Neural cell (in vitro differentiated cells): ENCODE data around the gene RIPOR2. TPM values are rescaled to one million over a fixed set of nuclear protein-coding genes. Genes with fewer than 3 reads are reported as not detected.

Source experiments
- H2AFZ ChIP-seq: fragments of 200-600, 300-800 bp; sonication (generic), shearing (Covaris generic); 2 replicates; pipeline ENCODE4 v1.6.0; 2014; ENCODE audit warnings: low read depth, mild to moderate bottlenecking, antibody characterized with exemption, low read length, moderate library complexity
- H3F3A ChIP-seq: fragments of 200-600 bp; shearing (Covaris generic); 2 replicates; pipeline ENCODE4 v1.6.1; 2016; ENCODE audit warnings: mild to moderate bottlenecking, moderate library complexity, mixed read lengths, antibody characterized with exemption, low read length; ENCODE audit not compliant: insufficient read depth, poor library complexity, severe bottlenecking
- H3K27ac ChIP-seq: fragments of 200-600, 300-800 bp; sonication (generic), shearing (Covaris generic); 2 replicates; pipeline ENCODE4 v1.5.1; 2014; ENCODE audit warnings: mild to moderate bottlenecking, low read length, moderate library complexity
- H3K27me3 ChIP-seq: fragments of 300-800, 200-600 bp; sonication (generic), shearing (Covaris generic); 2 replicates; pipeline ENCODE4 v1.6.0; 2014; ENCODE audit warnings: mild to moderate bottlenecking, low read depth, low read length, moderate library complexity; ENCODE audit not compliant: insufficient read depth
- H3K36me3 ChIP-seq: fragments of 300-800, 200-600 bp; sonication (generic), shearing (Covaris generic); 2 replicates; pipeline ENCODE4 v1.5.1; 2014; ENCODE audit warnings: mild to moderate bottlenecking, antibody characterized with exemption, low read length, moderate library complexity; ENCODE audit not compliant: insufficient read depth
- H3K4me2 ChIP-seq: fragments of 300-800, 200-600 bp; sonication (generic), shearing (Covaris generic); 2 replicates; pipeline ENCODE4 v1.6.0; 2014; ENCODE audit warnings: mild to moderate bottlenecking, low read length
- H3K4me3 ChIP-seq: fragments of 300-800, 200-600 bp; sonication (generic), shearing (Covaris generic); 2 replicates; pipeline ENCODE4 v1.5.1; 2014; ENCODE audit warnings: mild to moderate bottlenecking, low read length, moderate library complexity
- H3K79me2 ChIP-seq: fragments of 200-600 bp; shearing (Covaris generic); replicated peaks from 2 replicates; pipeline ENCODE4 v1.6.0; 2014; ENCODE audit warnings: mild to moderate bottlenecking, low read length, moderate library complexity; ENCODE audit not compliant: insufficient read depth
- H3K9ac ChIP-seq: fragments of 300-800, 200-600 bp; sonication (generic), shearing (Covaris generic); 2 replicates; pipeline ENCODE4 v1.6.1; 2016; ENCODE audit warnings: mild to moderate bottlenecking, low read length, mixed read lengths
- H3K9me2 ChIP-seq: fragments of 200-600 bp; shearing (Covaris generic); 2 replicates; pipeline ENCODE4 v1.6.1; 2016; ENCODE audit warnings: mild to moderate bottlenecking, low read length, mixed read lengths; ENCODE audit not compliant: insufficient read depth
- H3K9me3 ChIP-seq: fragments of 200-600, 300-800 bp; sonication (generic), shearing (Covaris generic); 2 replicates; pipeline ENCODE4 v1.6.1; 2016; ENCODE audit warnings: mild to moderate bottlenecking, mixed run types, low read length, moderate library complexity, mixed read lengths
- H4K20me1 ChIP-seq: fragments of 200-600 bp; shearing (Covaris generic); 2 replicates; pipeline ENCODE4 v1.6.1; 2016; ENCODE audit warnings: mild to moderate bottlenecking, mixed run types; ENCODE audit not compliant: insufficient read depth
- CTCF ChIP-seq: fragments of 450-650 bp; IDR thresholded peaks from 2 replicates; pipeline ENCODE4 v1.5.1; 2014; ENCODE audit warnings: antibody characterized with exemption, mild to moderate bottlenecking, moderate library complexity; ENCODE audit not compliant: poor library complexity, severe bottlenecking
- EP300 ChIP-seq: fragments of 450-650 bp; conservative IDR thresholded peaks from 2 replicates; pipeline ENCODE4 v1.6.1; 2014; ENCODE audit warnings: antibody characterized with exemption, mild to moderate bottlenecking, moderate library complexity; ENCODE audit not compliant: poor library complexity, severe bottlenecking
- EZH2 ChIP-seq: fragments of 200-600, 300-800 bp; shearing (Covaris generic), sonication (generic); IDR thresholded peaks from 2 replicates; pipeline ENCODE4 v1.6.1; 2014; ENCODE audit warnings: antibody characterized with exemption, low read length, borderline replicate concordance, mild to moderate bottlenecking; ENCODE audit not compliant: insufficient read depth, poor library complexity, severe bottlenecking
- MXI1 ChIP-seq: fragments of 450-650 bp; conservative IDR thresholded peaks from 2 replicates; pipeline ENCODE4 v1.6.1; 2014; ENCODE audit warnings: antibody characterized with exemption, mild to moderate bottlenecking; ENCODE audit not compliant: poor library complexity, severe bottlenecking
- POLR2AphosphoS5 ChIP-seq: IDR thresholded peaks from 2 replicates; pipeline ENCODE4 v1.6.1; 2012
- RAD21 ChIP-seq: fragments of 450-650 bp; conservative IDR thresholded peaks from 2 replicates; pipeline ENCODE4 v1.6.1; 2014; ENCODE audit warnings: antibody characterized with exemption, mild to moderate bottlenecking, moderate library complexity
- REST ChIP-seq: IDR thresholded peaks from 2 replicates; pipeline ENCODE4 v1.6.1; 2012; ENCODE audit warnings: borderline replicate concordance
- SMC3 ChIP-seq: fragments of 450-650 bp; conservative IDR thresholded peaks from 2 replicates; pipeline ENCODE4 v1.6.1; 2014; ENCODE audit warnings: antibody characterized with exemption, mild to moderate bottlenecking, moderate library complexity; ENCODE audit not compliant: poor library complexity
- polyA plus RNA-seq: library from polyadenylated mRNA; depleted of rRNA; stranded (reverse); fragments of >200 nt; gene quantifications from 2 replicates; pipeline ENCODE4 v1.2.3, GENCODE V29; 2014

RIPOR2 gene
- polyA plus RNA-seq, 1 donor from 2014 or later, result 83.8 TPM

DNA sequence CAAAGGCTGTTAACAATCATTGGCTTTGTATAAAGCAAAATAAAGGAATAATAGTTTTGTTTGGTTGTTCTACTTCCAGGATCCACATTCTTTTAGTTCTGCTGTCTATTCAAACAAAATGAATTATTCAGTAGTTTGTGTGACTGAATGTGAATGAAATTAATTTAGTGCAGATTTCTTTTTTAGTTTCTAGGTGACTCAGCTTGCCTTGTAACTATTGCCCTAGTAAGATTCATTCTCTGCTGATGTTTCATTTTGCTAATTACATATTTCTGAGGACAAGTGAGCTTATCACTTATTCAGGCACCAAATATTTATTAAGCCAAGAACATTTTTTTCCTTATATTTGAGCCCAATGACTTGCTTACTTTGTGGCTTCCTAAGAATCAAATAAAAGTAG lies 46.5 kb upstream of the RIPOR2 start:
- Histone ChIP-seq H3K36me3 (no peaks in the 10 kb centered on the region), H2AFZ (no peak overlapping the region), H3K9ac (no peak overlapping the region), H3K79me2 (no peaks in the 10 kb centered on the region), H3K27me3 (no peaks in the 10 kb centered on the region), H3K4me2 (no peak overlapping the region), H3F3A (no peaks in the 10 kb centered on the region), H3K9me2 (no peaks in the 10 kb centered on the region), H3K4me3 (no peak overlapping the region), H3K27ac (no peak overlapping the region), H3K9me3 (no peaks in the 10 kb centered on the region), H4K20me1 (no peaks in the 10 kb centered on the region)
- no peak for TF ChIP-seq POLR2AphosphoS5
- TF ChIP-seq RAD21, result no peak
- TF ChIP-seq CTCF, result no peak
- no peak for TF ChIP-seq EP300

- no peak overlapping the region for H3K27ac ChIP-seq
- H4K20me1 ChIP-seq, result no peaks in the 10 kb centered on the region
- H3K9ac ChIP-seq, result no peak overlapping the region
- no peaks in the 10 kb centered on the region for H3K9me2 ChIP-seq
- H3K4me3 ChIP-seq, result no peak overlapping the region
- H3K79me2 ChIP-seq, result no peaks in the 10 kb centered on the region
- H2AFZ ChIP-seq, result no peak overlapping the region
- H3K27me3 ChIP-seq, result no peaks in the 10 kb centered on the region
- H3K36me3 ChIP-seq, result no peaks in the 10 kb centered on the region
- TF ChIP-seq CTCF (no peak), REST (no peak), EZH2 (no peak), POLR2AphosphoS5 (no peak), MXI1 (no peak), SMC3 (no peak), EP300 (no peak), RAD21 (no peak)
- H3K4me2 ChIP-seq, result no peak overlapping the region
- H3F3A ChIP-seq, result no peaks in the 10 kb centered on the region
- no peaks in the 10 kb centered on the region for H3K9me3 ChIP-seq
Measured at GRCh38 chr6:24981386-24981760, 45.6 kb upstream of the RIPOR2 start.
